Measurements from ENCODE around the gene P2RY2. TPM values are rescaled to one million over a fixed set of nuclear protein-coding genes. Genes with fewer than 3 reads are reported as not detected.
A peak's percentile ranks its signal among the peaks of the same experiment; 100 is the strongest.

P2RY2 gene
- total and polyA plus RNA-seq, 7 donors = 0.16 to 6.2 (median 3.6) TPM; not detected in 3

DNA sequence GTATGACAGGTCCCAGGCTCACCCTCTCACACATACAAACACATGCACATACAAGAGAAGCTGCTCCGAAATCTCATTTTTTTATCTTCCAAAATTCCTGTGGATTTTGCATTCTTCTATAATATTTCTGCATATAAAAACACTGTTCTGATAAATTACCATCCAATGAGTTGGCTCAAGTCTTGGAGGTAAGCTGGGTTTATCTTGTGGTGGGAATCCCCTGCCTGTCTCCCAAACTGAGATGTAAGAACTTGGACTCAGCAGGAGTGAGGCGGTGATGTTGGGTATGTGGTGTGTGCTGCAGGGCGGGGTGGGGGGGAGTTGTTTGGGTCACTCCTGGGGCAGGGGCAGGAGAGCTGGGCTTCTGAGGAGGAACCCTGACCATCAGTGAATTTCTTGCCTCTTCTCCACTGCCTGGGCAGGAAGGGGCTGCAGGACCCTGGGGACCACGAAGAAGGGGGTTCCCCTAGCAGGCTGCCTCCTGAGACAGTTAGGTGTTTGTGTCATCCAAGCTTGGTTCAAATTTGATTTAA is 47.3 kb downstream of the P2RY2 start:
- intact Hi-C loops (cut with DNase I) = no loop called here
- Histone ChIP-seq H3K9me3 (no peaks in the 10 kb centered on the region), H3K27me3 (peaks cover 11 to 27% (median 22%) of the 10 kb centered on the region in 3 donors), H3K27ac (no peak overlapping the region), H3K4me1 (peaks cover 0 to 7% (median 6%) of the 10 kb centered on the region in 4 donors), H3K36me3 (no peaks in the 10 kb centered on the region), H3K4me3 (no peak overlapping the region)
- 73 to 89% methylated on average over 4 of the region's 4 CpGs for WGBS, 2 donors
- no peak for DNase-seq
- TF ChIP-seq, protein P1, sequence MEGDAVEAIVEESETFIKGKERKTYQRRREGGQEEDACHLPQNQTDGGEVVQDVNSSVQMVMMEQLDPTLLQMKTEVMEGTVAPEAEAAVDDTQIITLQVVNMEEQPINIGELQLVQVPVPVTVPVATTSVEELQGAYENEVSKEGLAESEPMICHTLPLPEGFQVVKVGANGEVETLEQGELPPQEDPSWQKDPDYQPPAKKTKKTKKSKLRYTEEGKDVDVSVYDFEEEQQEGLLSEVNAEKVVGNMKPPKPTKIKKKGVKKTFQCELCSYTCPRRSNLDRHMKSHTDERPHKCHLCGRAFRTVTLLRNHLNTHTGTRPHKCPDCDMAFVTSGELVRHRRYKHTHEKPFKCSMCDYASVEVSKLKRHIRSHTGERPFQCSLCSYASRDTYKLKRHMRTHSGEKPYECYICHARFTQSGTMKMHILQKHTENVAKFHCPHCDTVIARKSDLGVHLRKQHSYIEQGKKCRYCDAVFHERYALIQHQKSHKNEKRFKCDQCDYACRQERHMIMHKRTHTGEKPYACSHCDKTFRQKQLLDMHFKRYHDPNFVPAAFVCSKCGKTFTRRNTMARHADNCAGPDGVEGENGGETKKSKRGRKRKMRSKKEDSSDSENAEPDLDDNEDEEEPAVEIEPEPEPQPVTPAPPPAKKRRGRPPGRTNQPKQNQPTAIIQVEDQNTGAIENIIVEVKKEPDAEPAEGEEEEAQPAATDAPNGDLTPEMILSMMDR (IDR thresholded peaks at IDR 0.05) = no peak
- TF ChIP-seq POLR2AphosphoS5 (IDR thresholded peaks at IDR 0.05) (no peak), EP300 (IDR thresholded peaks at IDR 0.05) (no peak), POLR2A (IDR thresholded peaks at IDR 0.05) (no peak)

DNA sequence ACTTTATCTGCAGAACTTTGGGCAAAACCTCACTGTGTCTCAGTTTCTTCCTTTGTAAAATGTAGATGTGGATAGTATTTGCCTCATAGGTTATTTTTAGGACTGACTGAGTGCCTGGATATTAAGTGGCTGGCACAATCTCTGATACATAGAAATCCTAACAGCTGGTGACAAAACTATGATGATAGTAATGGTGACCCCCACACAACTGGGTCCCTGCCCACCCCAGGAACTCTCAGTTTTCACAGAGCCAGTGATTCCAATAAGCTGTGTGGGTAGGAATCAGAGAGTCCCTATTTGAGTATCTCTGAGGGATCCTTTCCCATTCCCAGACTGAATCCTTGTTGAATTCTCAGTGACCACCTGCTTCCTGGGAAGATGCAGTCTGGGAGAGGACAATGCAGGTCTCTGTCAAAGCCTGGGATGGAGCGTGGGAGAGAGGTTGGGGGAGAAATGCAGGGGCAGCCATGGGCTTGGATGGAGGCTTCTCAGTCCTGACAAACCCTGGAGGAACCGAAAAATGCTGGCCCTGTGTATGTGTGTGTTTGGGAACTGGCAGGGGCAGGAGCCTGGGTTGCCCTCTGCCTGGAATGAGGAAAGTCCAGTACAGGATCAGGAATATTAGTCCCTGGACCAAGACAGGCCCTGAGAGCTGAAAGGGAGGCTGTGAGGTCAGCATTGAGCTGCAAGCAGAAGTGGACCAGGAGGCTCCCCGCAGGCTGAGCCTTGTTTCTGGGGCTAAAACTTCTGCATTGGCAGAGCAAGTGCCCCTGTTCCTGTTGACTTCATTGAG is 48.0 kb downstream of the P2RY2 start:
- TF ChIP-seq POLR2AphosphoS5 (IDR thresholded peaks at IDR 0.05) = no peak
- no peak for TF ChIP-seq POLR2A (IDR thresholded peaks at IDR 0.05)
- TF ChIP-seq, protein P1 (IDR thresholded peaks at IDR 0.05) = no peak
- TF ChIP-seq EP300 (IDR thresholded peaks at IDR 0.05) = no peak
- intact Hi-C loops (cut with DNase I) = no loop called here
- H3K9me3 ChIP-seq = no peaks in the 10 kb centered on the region
- H3K36me3 ChIP-seq = no peaks in the 10 kb centered on the region
- H3K4me1 ChIP-seq = peaks cover 0 to 7% (median 6%) of the 10 kb centered on the region in 4 donors
- WGBS, 2 donors = 89 to 91% methylated on average over 3 of the region's 3 CpGs
- H3K27me3 ChIP-seq = peaks cover 11 to 27% (median 22%) of the 10 kb centered on the region in 3 donors
- no peak overlapping the region for H3K4me3 ChIP-seq
- H3K27ac ChIP-seq = no peak overlapping the region
- peak; percentile 54 for DNase-seq

DNA sequence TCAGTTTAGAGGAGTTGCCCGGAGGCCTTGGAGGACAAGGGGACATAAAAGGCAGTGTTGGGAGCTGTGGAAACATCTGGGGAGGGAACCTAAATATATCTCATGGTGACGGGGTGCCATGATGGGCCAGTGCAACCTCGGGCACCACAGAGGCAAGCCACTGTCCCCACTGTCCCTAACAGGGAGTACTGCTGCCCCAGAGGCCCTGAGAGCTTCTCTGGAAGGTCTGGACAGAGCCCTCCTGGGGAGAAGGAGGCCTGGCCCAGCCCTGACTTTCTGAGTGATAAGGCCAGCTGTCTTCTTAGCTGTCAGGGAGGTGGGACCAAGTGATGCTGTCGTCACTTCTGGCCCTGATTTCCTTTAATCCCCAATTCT is 48.6 kb downstream of the P2RY2 start:
- TF ChIP-seq POLR2AphosphoS5 (IDR thresholded peaks at IDR 0.05) = no peak
- TF ChIP-seq, protein P1 (IDR thresholded peaks at IDR 0.05) = no peak
- TF ChIP-seq EP300 (IDR thresholded peaks at IDR 0.05) = no peak
- TF ChIP-seq POLR2A (IDR thresholded peaks at IDR 0.05) = no peak
- peak; percentile 48 for DNase-seq
- Histone ChIP-seq H3K36me3 (no peaks in the 10 kb centered on the region), H3K27ac (no peak overlapping the region), H3K9me3 (no peaks in the 10 kb centered on the region), H3K27me3 (peaks cover 11 to 27% (median 22%) of the 10 kb centered on the region in 3 donors), H3K4me3 (no peak overlapping the region), H3K4me1 (peaks cover 0 to 7% (median 6%) of the 10 kb centered on the region in 4 donors)
- intact Hi-C loops (cut with DNase I) = no loop called here
- 85 to 86% methylated on average over 4 of the region's 4 CpGs for WGBS, 2 donors

DNA sequence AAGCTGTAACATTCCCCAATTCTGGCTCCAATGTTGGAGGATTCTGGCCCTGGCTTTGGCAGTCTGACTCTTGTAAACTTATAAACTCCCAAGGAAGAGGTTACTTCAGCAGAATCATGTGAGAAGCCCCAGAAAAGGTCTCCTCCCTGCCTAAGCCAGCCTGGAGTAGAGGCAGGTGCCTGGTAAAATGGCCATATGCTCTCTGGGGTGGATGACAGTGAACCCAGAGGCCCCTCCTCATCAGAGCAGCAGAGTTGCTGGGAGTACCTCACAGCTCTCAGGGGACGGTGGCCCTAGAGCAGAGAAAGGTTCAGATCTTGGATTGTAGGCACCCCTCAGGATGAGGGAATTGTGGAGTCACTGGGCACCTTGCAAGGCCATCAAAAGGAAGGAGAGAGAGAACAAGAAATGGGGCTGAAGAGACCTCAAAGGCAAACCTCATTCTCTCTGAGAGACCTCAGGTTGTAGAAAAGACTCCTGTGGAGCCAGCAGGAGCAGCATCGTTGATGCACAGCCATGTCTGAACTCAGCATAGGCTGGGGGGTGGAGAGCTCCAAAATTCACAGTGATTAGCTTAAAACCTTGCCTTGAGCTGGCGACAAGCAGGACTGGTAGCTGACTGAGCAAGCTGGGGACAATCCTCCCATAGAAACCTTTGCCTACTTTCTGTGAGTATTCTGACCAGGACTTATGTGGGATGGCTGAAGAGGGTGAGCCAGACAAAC is 49.2 kb downstream of the P2RY2 start:
- intact Hi-C loops (cut with DNase I) = no loop called here
- no peak overlapping the region for H3K27ac ChIP-seq
- peaks cover 0 to 7% (median 6%) of the 10 kb centered on the region in 4 donors for H3K4me1 ChIP-seq
- peaks cover 11 to 27% (median 22%) of the 10 kb centered on the region in 3 donors for H3K27me3 ChIP-seq
- no peaks in the 10 kb centered on the region for H3K36me3 ChIP-seq
- H3K4me3 ChIP-seq = no peak overlapping the region
- no peak for DNase-seq
- no peaks in the 10 kb centered on the region for H3K9me3 ChIP-seq
- 81 to 84% methylated on average over 3 of the region's 3 CpGs for WGBS, 2 donors
- TF ChIP-seq EP300 (IDR thresholded peaks at IDR 0.05) (no peak), POLR2A (IDR thresholded peaks at IDR 0.05) (no peak), POLR2AphosphoS5 (IDR thresholded peaks at IDR 0.05) (no peak)
- TF ChIP-seq, protein P1 (IDR thresholded peaks at IDR 0.05) = no peak

Measured in sigmoid colon (tissue), 7 donors.